K562 (cell line): ENCODE data around the gene NDUFB8.

Experiments used
- E2F3 ChIP-seq: fragments of 250-450 bp; sonication (Bioruptor Pico); IDR thresholded peaks from 2 replicates; pipeline ENCODE4 v1.4.0; 2020; ENCODE audit warnings: mild to moderate bottlenecking
- E2F4 ChIP-seq: sonication (generic); formaldehyde crosslinking; IDR thresholded peaks from 2 replicates; pipeline ENCODE4 v1.8.0; 2022; ENCODE audit warnings: mild to moderate bottlenecking, low read depth, missing genetic modification reagents
- KDM5B ChIP-seq: fragments of 200-600 bp; sonication (generic); IDR thresholded peaks from 2 replicates; pipeline ENCODE4 v1.6.1; 2012; ENCODE audit warnings: low read depth, mild to moderate bottlenecking, moderate library complexity, low read length, control low read depth, inconsistent platforms; ENCODE audit not compliant: insufficient replicate concordance
- SMARCB1 ChIP-seq: IDR thresholded peaks from 2 replicates; pipeline ENCODE4 v1.6.1; 2011; ENCODE audit warnings: improper control_type of control experiment, low read depth; ENCODE audit not compliant: insufficient read length
- SP1 ChIP-seq: sonication (generic); formaldehyde crosslinking; IDR thresholded peaks from 2 replicates; pipeline ENCODE4 v1.8.1; 2022; ENCODE audit warnings: mild to moderate bottlenecking, missing genetic modification reagents
- ZNF174 ChIP-seq: fragments of 250-450 bp; sonication (Bioruptor Pico); IDR thresholded peaks from 2 replicates; pipeline ENCODE4 v1.4.0; 2020; ENCODE audit warnings: mild to moderate bottlenecking
- ZNF696 ChIP-seq: fragments of 250-450 bp; sonication (Bioruptor Pico); conservative IDR thresholded peaks from 2 replicates; pipeline ENCODE4 v1.4.0; 2020; ENCODE audit warnings: mild to moderate bottlenecking, moderate library complexity
- TF ChIP-seq, protein P1 (sequence below): fragments of 450-650 bp; IDR thresholded peaks from 2 replicates; pipeline ENCODE4 v1.6.1; 2016; ENCODE audit warnings: low read depth
- TF ChIP-seq, protein P2 (sequence below), 3 experiments: IDR thresholded peaks in 2 of 3; conservative IDR thresholded peaks in 1 of 3; 2 replicates each; pipeline ENCODE4 v1.5.1; 2011 to 2012; ENCODE audit warnings: low read length in 3 of 3, mild to moderate bottlenecking in 3 of 3, control low read depth in 2 of 3, improper control_type of control experiment in 1 of 3, inconsistent platforms in 1 of 3, low read depth in 1 of 3, mixed read lengths in 1 of 3, moderate library complexity in 1 of 3; ENCODE audit not compliant: insufficient read depth in 2 of 3

GRCh38 chr10:100516847-100517246 lies 12.8 kb downstream of the NDUFB8 start:
- TF ChIP-seq KDM5B (no peak), ZNF696 (CRISPR knock-in tag) (no peak), SP1 (no peak), ZNF174 (CRISPR knock-in tag) (no peak), E2F4 (CRISPR knock-in tag) (no peak), E2F3 (CRISPR knock-in tag) (no peak), SMARCB1 (no peak)
- TF ChIP-seq, protein P1, sequence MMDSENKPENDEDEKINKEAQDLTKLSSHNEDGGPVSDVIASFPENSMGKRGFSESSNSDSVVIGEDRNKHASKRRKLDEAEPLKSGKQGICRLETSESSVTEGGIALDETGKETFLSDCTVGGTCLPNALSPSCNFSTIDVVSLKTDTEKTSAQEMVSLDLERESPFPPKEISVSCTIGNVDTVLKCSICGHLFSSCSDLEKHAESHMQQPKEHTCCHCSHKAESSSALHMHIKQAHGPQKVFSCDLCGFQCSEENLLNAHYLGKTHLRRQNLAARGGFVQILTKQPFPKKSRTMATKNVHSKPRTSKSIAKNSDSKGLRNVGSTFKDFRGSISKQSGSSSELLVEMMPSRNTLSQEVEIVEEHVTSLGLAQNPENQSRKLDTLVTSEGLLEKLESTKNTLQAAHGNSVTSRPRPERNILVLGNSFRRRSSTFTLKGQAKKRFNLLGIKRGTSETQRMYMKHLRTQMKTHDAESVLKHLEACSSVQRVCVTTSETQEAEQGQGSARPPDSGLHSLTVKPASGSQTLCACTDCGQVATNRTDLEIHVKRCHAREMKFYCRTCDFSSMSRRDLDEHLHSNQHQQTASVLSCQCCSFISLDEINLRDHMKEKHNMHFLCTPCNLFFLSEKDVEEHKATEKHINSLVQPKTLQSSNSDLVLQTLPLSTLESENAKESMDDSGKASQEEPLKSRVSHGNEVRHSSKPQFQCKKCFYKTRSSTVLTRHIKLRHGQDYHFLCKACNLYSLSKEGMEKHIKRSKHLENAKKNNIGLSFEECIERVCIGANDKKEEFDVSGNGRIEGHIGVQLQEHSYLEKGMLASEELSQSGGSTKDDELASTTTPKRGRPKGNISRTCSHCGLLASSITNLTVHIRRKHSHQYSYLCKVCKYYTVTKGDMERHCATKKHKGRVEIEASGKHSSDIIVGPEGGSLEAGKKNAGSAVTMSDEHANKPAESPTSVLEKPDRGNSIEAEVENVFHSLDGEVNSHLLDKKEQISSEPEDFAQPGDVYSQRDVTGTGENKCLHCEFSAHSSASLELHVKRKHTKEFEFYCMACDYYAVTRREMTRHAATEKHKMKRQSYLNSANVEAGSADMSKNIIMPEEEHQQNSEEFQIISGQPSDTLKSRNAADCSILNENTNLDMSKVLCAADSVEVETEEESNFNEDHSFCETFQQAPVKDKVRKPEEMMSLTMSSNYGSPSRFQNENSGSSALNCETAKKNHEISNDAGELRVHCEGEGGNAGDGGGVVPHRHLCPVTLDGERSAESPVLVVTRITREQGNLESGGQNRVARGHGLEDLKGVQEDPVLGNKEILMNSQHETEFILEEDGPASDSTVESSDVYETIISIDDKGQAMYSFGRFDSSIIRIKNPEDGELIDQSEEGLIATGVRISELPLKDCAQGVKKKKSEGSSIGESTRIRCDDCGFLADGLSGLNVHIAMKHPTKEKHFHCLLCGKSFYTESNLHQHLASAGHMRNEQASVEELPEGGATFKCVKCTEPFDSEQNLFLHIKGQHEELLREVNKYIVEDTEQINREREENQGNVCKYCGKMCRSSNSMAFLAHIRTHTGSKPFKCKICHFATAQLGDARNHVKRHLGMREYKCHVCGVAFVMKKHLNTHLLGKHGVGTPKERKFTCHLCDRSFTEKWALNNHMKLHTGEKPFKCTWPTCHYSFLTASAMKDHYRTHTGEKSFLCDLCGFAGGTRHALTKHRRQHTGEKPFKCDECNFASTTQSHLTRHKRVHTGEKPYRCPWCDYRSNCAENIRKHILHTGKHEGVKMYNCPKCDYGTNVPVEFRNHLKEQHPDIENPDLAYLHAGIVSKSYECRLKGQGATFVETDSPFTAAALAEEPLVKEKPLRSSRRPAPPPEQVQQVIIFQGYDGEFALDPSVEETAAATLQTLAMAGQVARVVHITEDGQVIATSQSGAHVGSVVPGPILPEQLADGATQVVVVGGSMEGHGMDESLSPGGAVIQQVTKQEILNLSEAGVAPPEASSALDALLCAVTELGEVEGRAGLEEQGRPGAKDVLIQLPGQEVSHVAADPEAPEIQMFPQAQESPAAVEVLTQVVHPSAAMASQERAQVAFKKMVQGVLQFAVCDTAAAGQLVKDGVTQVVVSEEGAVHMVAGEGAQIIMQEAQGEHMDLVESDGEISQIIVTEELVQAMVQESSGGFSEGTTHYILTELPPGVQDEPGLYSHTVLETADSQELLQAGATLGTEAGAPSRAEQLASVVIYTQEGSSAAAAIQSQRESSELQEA, result no peak
- TF ChIP-seq, protein P2, sequence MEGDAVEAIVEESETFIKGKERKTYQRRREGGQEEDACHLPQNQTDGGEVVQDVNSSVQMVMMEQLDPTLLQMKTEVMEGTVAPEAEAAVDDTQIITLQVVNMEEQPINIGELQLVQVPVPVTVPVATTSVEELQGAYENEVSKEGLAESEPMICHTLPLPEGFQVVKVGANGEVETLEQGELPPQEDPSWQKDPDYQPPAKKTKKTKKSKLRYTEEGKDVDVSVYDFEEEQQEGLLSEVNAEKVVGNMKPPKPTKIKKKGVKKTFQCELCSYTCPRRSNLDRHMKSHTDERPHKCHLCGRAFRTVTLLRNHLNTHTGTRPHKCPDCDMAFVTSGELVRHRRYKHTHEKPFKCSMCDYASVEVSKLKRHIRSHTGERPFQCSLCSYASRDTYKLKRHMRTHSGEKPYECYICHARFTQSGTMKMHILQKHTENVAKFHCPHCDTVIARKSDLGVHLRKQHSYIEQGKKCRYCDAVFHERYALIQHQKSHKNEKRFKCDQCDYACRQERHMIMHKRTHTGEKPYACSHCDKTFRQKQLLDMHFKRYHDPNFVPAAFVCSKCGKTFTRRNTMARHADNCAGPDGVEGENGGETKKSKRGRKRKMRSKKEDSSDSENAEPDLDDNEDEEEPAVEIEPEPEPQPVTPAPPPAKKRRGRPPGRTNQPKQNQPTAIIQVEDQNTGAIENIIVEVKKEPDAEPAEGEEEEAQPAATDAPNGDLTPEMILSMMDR (IDR thresholded peaks at IDR 0.05 in 2 of 3, conservative IDR thresholded peaks at IDR 0.05 in 1 of 3; ENCODE audit: insufficient read depth in 2 of 3, low read depth in 1 of 3, low read length in 3 of 3), result peak; percentile 33 to 42 (median 41); a peak in 3 of 6 replicates
